Tibial artery (tissue), 4 donors: ENCODE data around the gene LRRC8B.

ENCODE experiments used
- DNase-seq, 2 donors: peaks; one replicate each; pipeline ENCODE4 v3.0.0-alpha.2; 2019
- H3K27ac ChIP-seq, 2 donors: fragments of 200-600 bp; sonication (generic) in 1 of 2; 1 replicate in 1 of 2; 2 replicates in 1 of 2; pipeline ENCODE4 v1.5.1; 2018 to 2019; ENCODE audit warnings: mild to moderate bottlenecking in 1 of 2
- H3K27me3 ChIP-seq, 2 donors: fragments of 200-600 bp; sonication (generic) in 1 of 2; one replicate each; pipeline versions ENCODE4 v1.5.1 to v1.6.0; 2016 to 2019
- H3K36me3 ChIP-seq, 3 donors: fragments of 200-600 bp; sonication (generic) in 2 of 3; one replicate each; pipeline ENCODE4 v1.5.1; 2016 to 2019; ENCODE audit warnings: mild to moderate bottlenecking in 2 of 3
- H3K4me1 ChIP-seq, 4 donors: fragments of 200-600 bp; sonication (generic) in 2 of 4; 1 replicate in 3 of 4; 2 replicates in 1 of 4; pipeline ENCODE4 v1.5.1; 2016 to 2019
- H3K4me3 ChIP-seq, 2 donors: fragments of 200-600 bp; sonication (generic) in 1 of 2; 1 replicate in 1 of 2; 2 replicates in 1 of 2; pipeline ENCODE4 v1.5.1; 2018 to 2019; ENCODE audit warnings: mild to moderate bottlenecking in 2 of 2
- H3K9me3 ChIP-seq, 3 donors: fragments of 200-600 bp; sonication (generic) in 1 of 3; one replicate each; pipeline ENCODE4 v1.5.1; 2016 to 2019
- intact Hi-C: fragments of 100-400 bp; cut with DNase I; formaldehyde crosslinking; loops from one replicate; pipeline ENCODE4 v1.15.0; 2023; ENCODE audit warnings: low total_unique reads
- TF ChIP-seq, protein P1 (sequence below), 2 experiments: fragments of 200-600 bp in 1 of 2; fragments of 450-650 bp in 1 of 2; IDR thresholded peaks; one replicate each; pipeline ENCODE4 v1.5.1; 2017 to 2019; ENCODE audit warnings: antibody characterized with exemption in 2 of 2, mild to moderate bottlenecking in 1 of 2, moderate library complexity in 1 of 2

LRRC8B gene

DNA sequence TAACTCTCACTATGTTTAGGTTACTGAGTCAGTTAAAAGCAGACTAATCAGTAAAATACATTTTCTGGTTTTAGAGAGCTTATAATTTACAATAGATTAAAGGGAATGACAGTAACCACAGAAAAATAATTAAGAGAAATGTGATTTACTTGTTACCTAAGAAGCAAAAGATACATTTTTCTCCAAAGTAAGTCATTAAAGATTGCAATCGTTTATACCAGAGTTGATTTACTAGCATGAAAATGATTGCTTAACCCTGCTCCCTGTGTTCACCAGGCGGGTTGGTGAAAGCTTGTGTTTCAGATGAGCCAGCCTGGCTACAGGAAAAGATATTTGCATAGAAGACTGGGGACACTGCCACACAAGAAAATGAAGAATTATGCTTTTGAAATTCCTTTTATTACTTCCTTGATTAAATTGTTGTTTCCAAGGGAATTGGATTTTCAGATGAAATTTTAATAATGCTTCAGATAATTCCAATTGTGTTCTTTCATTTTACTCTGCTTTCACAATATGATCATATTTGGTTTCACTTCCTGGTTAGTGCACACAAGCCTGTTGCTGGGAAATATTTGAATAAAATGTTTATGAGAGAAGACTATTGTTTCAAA lies 27.9 kb downstream of the LRRC8B start:
- intact Hi-C loops = no loop called here
- no peak overlapping the region for H3K27ac ChIP-seq
- H3K27me3 ChIP-seq = no peaks in the 10 kb centered on the region
- no peaks in the 10 kb centered on the region for H3K9me3 ChIP-seq
- H3K4me1 ChIP-seq = peaks cover 0 to 16% (median 2%) of the 10 kb centered on the region in 4 donors
- H3K4me3 ChIP-seq = no peak overlapping the region
- H3K36me3 ChIP-seq = no peaks in the 10 kb centered on the region
- DNase-seq = peak in 1 of 2 donors; percentile 27
- TF ChIP-seq, protein P1, sequence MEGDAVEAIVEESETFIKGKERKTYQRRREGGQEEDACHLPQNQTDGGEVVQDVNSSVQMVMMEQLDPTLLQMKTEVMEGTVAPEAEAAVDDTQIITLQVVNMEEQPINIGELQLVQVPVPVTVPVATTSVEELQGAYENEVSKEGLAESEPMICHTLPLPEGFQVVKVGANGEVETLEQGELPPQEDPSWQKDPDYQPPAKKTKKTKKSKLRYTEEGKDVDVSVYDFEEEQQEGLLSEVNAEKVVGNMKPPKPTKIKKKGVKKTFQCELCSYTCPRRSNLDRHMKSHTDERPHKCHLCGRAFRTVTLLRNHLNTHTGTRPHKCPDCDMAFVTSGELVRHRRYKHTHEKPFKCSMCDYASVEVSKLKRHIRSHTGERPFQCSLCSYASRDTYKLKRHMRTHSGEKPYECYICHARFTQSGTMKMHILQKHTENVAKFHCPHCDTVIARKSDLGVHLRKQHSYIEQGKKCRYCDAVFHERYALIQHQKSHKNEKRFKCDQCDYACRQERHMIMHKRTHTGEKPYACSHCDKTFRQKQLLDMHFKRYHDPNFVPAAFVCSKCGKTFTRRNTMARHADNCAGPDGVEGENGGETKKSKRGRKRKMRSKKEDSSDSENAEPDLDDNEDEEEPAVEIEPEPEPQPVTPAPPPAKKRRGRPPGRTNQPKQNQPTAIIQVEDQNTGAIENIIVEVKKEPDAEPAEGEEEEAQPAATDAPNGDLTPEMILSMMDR (IDR thresholded peaks at IDR 0.05) = no peak

GRCh38 chr1:89553157-89553556 lies 28.5 kb downstream of the LRRC8B start:
- Histone ChIP-seq H3K4me3 (no peak overlapping the region), H3K9me3 (no peaks in the 10 kb centered on the region), H3K27ac (no peak overlapping the region), H3K36me3 (no peaks in the 10 kb centered on the region), H3K4me1 (peaks cover 0 to 10% (median 0%) of the 10 kb centered on the region in 4 donors), H3K27me3 (no peaks in the 10 kb centered on the region)
- TF ChIP-seq, protein P1 (IDR thresholded peaks at IDR 0.05) = no peak
- DNase-seq = no peak
- intact Hi-C loops = no loop called here

DNA sequence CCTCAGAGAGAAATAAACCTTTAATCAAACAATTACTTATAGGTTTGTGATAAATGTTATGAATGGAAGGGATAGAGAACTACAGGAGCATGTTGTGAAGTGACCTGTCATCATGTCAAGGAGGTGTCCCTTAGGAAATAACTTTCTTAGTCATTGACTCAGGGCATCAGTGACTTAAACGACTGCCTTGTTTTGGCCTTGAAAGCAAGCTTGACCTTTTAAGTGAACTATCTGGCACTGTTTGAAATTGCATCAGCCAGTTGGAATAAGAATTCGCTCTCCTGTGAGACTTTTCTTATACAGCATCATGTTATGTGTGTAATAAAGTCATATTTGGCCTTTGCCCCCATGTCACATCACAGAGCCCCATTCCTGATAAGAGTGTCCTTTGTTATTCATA lies 30.9 kb downstream of the LRRC8B start:
- TF ChIP-seq, protein P1 (IDR thresholded peaks at IDR 0.05) = no peak
- Histone ChIP-seq H3K9me3 (no peaks in the 10 kb centered on the region), H3K36me3 (no peaks in the 10 kb centered on the region), H3K27me3 (no peaks in the 10 kb centered on the region), H3K27ac (no peak overlapping the region), H3K4me1 (no peaks in the 10 kb centered on the region), H3K4me3 (no peak overlapping the region)
- no peak for DNase-seq
- intact Hi-C loops = no loop called here

DNA sequence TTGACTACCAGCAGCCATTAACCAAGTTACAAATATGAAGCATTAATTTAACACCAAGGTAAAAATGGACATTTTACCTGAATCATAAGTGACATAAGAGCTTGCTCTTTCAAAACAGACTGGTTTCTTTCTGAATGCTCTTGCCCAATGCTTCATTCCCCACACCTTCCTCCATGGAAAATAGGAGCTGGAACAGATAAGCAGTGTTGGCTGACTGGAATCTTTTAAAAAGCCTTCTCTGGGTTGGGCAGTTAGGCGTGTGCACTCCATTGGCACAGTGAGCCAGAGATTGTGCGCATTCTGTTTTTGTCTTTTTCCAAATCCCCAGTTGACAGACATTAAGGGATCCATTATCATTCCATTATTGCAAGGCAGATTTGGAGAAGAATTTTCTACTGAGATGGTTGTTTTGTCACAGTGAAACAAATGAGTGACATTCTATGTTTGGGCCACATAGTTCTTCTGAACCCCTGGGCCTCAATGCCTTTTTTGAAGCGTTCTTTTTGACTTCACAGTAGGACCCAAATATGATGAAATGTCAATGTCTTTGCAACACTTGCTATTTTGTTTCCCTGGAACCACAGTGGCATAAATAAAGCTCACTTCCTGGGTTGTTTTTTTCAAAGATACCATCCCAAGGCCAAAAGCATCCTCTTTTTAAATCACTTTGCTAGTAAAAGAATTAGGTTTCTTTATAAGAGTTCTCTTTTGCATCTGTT lies 32.3 kb downstream of the LRRC8B start:
- no peak for DNase-seq
- no peak overlapping the region for H3K27ac ChIP-seq
- H3K9me3 ChIP-seq = no peaks in the 10 kb centered on the region
- no peaks in the 10 kb centered on the region for H3K27me3 ChIP-seq
- no peak overlapping the region for H3K4me3 ChIP-seq
- intact Hi-C loops = no loop called here
- no peaks in the 10 kb centered on the region for H3K36me3 ChIP-seq
- no peaks in the 10 kb centered on the region for H3K4me1 ChIP-seq
- TF ChIP-seq, protein P1 (IDR thresholded peaks at IDR 0.05) = no peak

GRCh38 chr1:89557445-89557825 lies 32.8 kb downstream of the LRRC8B start:
- H3K4me1 ChIP-seq = no peaks in the 10 kb centered on the region

More at GRCh38 chr1:89557445-89557825, 32.8 kb downstream of the LRRC8B start:
- Histone ChIP-seq H3K27ac (no peak overlapping the region), H3K4me3 (no peak overlapping the region), H3K9me3 (no peaks in the 10 kb centered on the region), H3K36me3 (no peaks in the 10 kb centered on the region), H3K27me3 (no peaks in the 10 kb centered on the region)
- intact Hi-C loops = no loop called here
- TF ChIP-seq, protein P1 (IDR thresholded peaks at IDR 0.05) = no peak
- no peak for DNase-seq
